Spleen (tissue), 13 donors: ENCODE measurements around the gene CBLN3. TPM values are rescaled to one million over a fixed set of nuclear protein-coding genes. Genes with fewer than 3 reads are reported as not detected.
"Not testable (repeated sequence)": the region's sequence is repeated elsewhere in the genome, so short reads cannot be mapped to it uniquely, and the experiment has no call there.

Source experiments
- DNase-seq: peaks from one replicate; pipeline ENCODE4 v3.0.0-alpha.2; 2020
- H3K27ac ChIP-seq, 8 donors: fragments of 200-600 bp; sonication (generic) in 7 of 8; 1 replicate in 4 of 8; 2 replicates in 4 of 8; pipeline versions ENCODE4 v1.5.0 to v1.8.0; 2016 to 2021; ENCODE audit warnings: inconsistent platforms in 4 of 8, mild to moderate bottlenecking in 4 of 8, moderate library complexity in 1 of 8
- H3K27me3 ChIP-seq, 7 donors: fragments of 200-600 bp; sonication (generic) in 6 of 7; replicated peaks in 1 of 7; 1 replicate in 4 of 7; 2 replicates in 3 of 7; pipeline versions ENCODE4 v1.5.0 to v1.8.0; 2016 to 2021; ENCODE audit warnings: inconsistent platforms in 3 of 7, mild to moderate bottlenecking in 1 of 7
- H3K36me3 ChIP-seq, 6 donors: fragments of 200-600 bp; sonication (generic) in 5 of 6; 1 replicate in 4 of 6; 2 replicates in 2 of 6; pipeline versions ENCODE4 v1.5.0 to v1.8.0; 2016 to 2021; ENCODE audit warnings: inconsistent platforms in 2 of 6
- H3K4me1 ChIP-seq, 6 donors: fragments of 200-600 bp; sonication (generic) in 5 of 6; 1 replicate in 3 of 6; 2 replicates in 3 of 6; pipeline versions ENCODE4 v1.5.0 to v1.8.0; 2016 to 2021; ENCODE audit warnings: inconsistent platforms in 3 of 6
- H3K4me3 ChIP-seq, 8 donors: fragments of 200-600 bp; sonication (generic) in 7 of 8; 1 replicate in 4 of 8; 2 replicates in 4 of 8; pipeline versions ENCODE4 v1.5.0 to v1.8.0; 2016 to 2021; ENCODE audit warnings: inconsistent platforms in 4 of 8, mild to moderate bottlenecking in 4 of 8, moderate library complexity in 2 of 8
- H3K9me3 ChIP-seq, 8 donors: fragments of 200-600 bp; sonication (generic) in 7 of 8; 1 replicate in 4 of 8; 2 replicates in 4 of 8; pipeline versions ENCODE4 v1.5.0 to v1.8.0; 2016 to 2021; ENCODE audit warnings: inconsistent platforms in 4 of 8
- POLR2A ChIP-seq, 3 donors: fragments of 450-650 bp; IDR thresholded peaks; one replicate each; pipeline ENCODE4 v1.5.1; 2017; ENCODE audit warnings: antibody characterized with exemption in 3 of 3, mild to moderate bottlenecking in 1 of 3
- POLR2AphosphoS5 ChIP-seq, 3 donors: sonication (generic); formaldehyde crosslinking; IDR thresholded peaks; one replicate each; pipeline ENCODE4 v1.5.1; 2017; ENCODE audit warnings: antibody characterized with exemption in 3 of 3
- WGBS, 5 donors: extraction: QIAGEN DNeasy Blood & Tissue Kit in 3 of 5; methylation state at CpG; one replicate each; pipeline versions ENCODE4 v1.1.5 to v1.1.7; 2013 to 2018; 5-methylcytosine and 5-hydroxymethylcytosine counted together
- intact Hi-C: fragments of 100-400 bp; cut with DNase I; formaldehyde crosslinking; loops from one replicate; pipeline ENCODE4 v1.15.0; 2023; ENCODE audit warnings: low total_unique reads
- long read RNA-seq, 2 donors: transcript quantifications; one replicate each; lab custom pipeline, GENCODE V29; 2026
- polyA plus RNA-seq, 3 donors: library from polyadenylated mRNA; stranded (reverse); fragments of 200-250 nt; gene quantifications; one replicate each; pipeline ENCODE4 v1.2.1, GENCODE V29; 2013
- total RNA-seq, 7 donors: library from RNA; depleted of rRNA in 3 of 7; stranded (reverse); fragments of >200 nt in 3 of 7; fragmentation: NEBNext Ultra II Directional in 4 of 7; extraction: Animal tissue kit (Norgen Biotek cat#: 25700) in 4 of 7; gene quantifications; one replicate each; pipeline versions ENCODE4 v1.1.0 to v1.2.1, GENCODE V29; 2016 to 2021
- TF ChIP-seq, protein P1 (sequence below), 11 experiments: fragments of 200-600 bp in 7 of 11; fragments of 450-650 bp in 4 of 11; sonication (generic) in 4 of 11; IDR thresholded peaks in 8 of 11; conservative IDR thresholded peaks in 3 of 11; 1 replicate in 7 of 11; 2 replicates in 4 of 11; pipeline versions ENCODE4 v1.4.0 to v1.8.0; 2016 to 2021; ENCODE audit warnings: antibody characterized with exemption in 11 of 11, inconsistent platforms in 4 of 11, mild to moderate bottlenecking in 1 of 11
- donor health status: healthy with polysubstance abuse.
- donor health status: DM: no; HTN: no; CAD: no; lungs with moderate emphysema.
- donor health status: DM: no; HTN: no; CAD: no.
- donor health status: Bipolar disorder and iron deficiency.
- donor health status: healthy.
- donor health status: DM: no; HTN: no; CAD: no.
- donor health status: DM: yes; HTN: yes; CAD: no.

Gene CBLN3
- total RNA-seq: 10 to 100 TPM in 4 of 7 donors, 1 to 10 TPM in 3; 4.3 to 21.7 (median 13.7) TPM
- 10 to 100 TPM in 1 of 3 donors, 1 to 10 TPM in 2; 5.8 to 13.8 (median 6.8) TPM for polyA plus RNA-seq
- long read RNA-seq, donor 1, partial matches to known transcripts: 0 of 1 reads
- long read RNA-seq, donor 1, other reads (novel, unspliced or antisense): 0 of 1 reads
- long read RNA-seq, donor 2, partial matches to known transcripts: 0 of 3 reads
- long read RNA-seq, donor 2, other reads (novel, unspliced or antisense): 0 of 3 reads

DNA sequence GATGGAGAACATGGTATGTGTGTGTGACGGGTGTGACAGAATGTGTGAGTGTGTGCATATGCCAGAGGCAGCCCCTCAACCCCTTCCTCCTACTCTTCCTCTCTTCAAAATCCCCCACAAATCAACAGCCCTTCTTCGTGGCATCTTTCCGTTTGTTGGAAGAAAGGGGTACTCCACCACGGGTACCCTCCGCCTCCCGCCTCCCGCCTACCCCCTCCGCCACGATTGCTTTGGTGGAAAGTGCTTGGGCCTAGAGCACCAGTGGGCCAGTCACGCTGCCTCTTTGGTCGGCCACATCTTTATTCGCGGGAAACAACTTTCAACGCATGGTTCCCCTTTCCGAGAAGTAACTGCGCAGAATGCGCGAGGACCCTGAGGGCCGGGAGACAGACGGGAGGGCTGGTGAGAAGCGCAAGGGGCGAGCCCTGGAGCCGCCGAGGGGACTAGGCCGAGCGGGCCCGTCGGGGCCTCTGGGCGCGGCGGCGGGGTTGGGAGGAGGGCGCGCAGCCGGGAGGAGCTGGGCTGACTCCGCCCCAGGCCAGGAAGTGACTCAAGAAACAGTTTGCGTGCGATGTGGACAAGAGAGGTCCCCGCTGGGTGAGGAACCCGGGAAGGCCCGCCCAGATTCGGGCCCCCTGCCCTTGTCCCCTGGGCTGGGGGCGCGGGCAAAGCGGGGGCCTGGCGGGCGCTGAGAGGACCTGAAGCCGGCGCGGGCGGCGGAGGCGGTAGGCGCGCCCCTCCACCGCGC is at the start of gene CBLN3, which contains the start of gene KHNYN:
TSS of gene CBLN3 (minus strand) at position 274 of the 748 bp plus-strand sequence. CDS start 614 bp downstream, outside the sequence.
TSS of gene KHNYN (plus strand) at position 560 of the 748 bp plus-strand sequence. CDS start 777 bp downstream, outside the sequence.
- Histone ChIP-seq H3K36me3 (peaks cover 0 to 36% (median 28%) of the 10 kb centered on the region in 6 donors), H3K9me3 (no peaks in the 10 kb centered on the region), H3K4me3 (peak within 1 kb of the TSS; percentile 64 to 91 (median 74)), H3K27ac (peak within 1 kb of the TSS; percentile 97 to 100 (median 98)), H3K27me3 (no peaks in the 10 kb centered on the region), H3K4me1 (peaks cover 20 to 77% (median 43%) of the 10 kb centered on the region in 6 donors)
- peak; percentile 98 for DNase-seq
- intact Hi-C loops: loop anchor here (5.0 kb wide), 1 partner anchor 92 kb away; the partner anchor contains the start of genes ADCY4 and RIPK3
- TF ChIP-seq POLR2A (IDR thresholded peaks at IDR 0.05): peak; percentile 62 to 96 (median 95)
- peak; percentile 98 to 99 (median 98) for TF ChIP-seq POLR2AphosphoS5 (IDR thresholded peaks at IDR 0.05)
- TF ChIP-seq, protein P1, sequence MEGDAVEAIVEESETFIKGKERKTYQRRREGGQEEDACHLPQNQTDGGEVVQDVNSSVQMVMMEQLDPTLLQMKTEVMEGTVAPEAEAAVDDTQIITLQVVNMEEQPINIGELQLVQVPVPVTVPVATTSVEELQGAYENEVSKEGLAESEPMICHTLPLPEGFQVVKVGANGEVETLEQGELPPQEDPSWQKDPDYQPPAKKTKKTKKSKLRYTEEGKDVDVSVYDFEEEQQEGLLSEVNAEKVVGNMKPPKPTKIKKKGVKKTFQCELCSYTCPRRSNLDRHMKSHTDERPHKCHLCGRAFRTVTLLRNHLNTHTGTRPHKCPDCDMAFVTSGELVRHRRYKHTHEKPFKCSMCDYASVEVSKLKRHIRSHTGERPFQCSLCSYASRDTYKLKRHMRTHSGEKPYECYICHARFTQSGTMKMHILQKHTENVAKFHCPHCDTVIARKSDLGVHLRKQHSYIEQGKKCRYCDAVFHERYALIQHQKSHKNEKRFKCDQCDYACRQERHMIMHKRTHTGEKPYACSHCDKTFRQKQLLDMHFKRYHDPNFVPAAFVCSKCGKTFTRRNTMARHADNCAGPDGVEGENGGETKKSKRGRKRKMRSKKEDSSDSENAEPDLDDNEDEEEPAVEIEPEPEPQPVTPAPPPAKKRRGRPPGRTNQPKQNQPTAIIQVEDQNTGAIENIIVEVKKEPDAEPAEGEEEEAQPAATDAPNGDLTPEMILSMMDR (IDR thresholded peaks at IDR 0.05 in 8 of 11, conservative IDR thresholded peaks at IDR 0.05 in 3 of 11): peak in 2 of 11 experiments; percentile 10 to 28
- whole genome bisulfite sequencing, 5 donors: 3 to 6% (median 4%) methylated on average over 47 to 57 of the region's 57 CpGs

DNA sequence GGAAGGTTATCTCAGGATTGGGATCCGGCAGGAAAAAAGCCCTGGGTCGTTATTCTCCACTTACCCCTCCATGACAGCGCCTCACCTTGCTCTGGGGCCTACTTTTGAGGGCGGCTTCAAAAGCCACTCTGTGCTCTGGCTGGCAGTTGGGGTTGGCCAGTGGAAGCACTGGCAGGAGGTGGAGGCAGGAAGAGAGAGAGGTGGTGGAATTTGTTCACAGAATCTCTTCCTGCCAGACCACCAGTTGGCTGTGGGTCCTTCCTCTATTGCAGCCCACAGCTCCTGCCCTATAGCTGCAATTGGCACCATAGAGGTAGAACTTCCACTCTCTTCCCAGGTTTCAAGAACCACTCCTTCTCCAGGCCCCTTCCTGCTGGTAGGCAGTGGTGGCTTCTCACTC is 45.8 kb upstream of the CBLN3 start:
- Histone ChIP-seq H3K27me3 (no peaks in the 10 kb centered on the region), H3K27ac (no peak overlapping the region), H3K4me3 (no peak overlapping the region), H3K4me1 (no peaks in the 10 kb centered on the region), H3K36me3 (no peaks in the 10 kb centered on the region), H3K9me3 (no peaks in the 10 kb centered on the region)
- intact Hi-C loops: no loop called here
- TF ChIP-seq POLR2A (IDR thresholded peaks at IDR 0.05) (no peak), POLR2AphosphoS5 (IDR thresholded peaks at IDR 0.05) (no peak)
- TF ChIP-seq, protein P1 (IDR thresholded peaks at IDR 0.05 in 8 of 11, conservative IDR thresholded peaks at IDR 0.05 in 3 of 11): no peak
- DNase-seq: no peak
- WGBS, 5 donors: 25 to 95% (median 70%) methylated on average over 4 of the region's 4 CpGs

DNA sequence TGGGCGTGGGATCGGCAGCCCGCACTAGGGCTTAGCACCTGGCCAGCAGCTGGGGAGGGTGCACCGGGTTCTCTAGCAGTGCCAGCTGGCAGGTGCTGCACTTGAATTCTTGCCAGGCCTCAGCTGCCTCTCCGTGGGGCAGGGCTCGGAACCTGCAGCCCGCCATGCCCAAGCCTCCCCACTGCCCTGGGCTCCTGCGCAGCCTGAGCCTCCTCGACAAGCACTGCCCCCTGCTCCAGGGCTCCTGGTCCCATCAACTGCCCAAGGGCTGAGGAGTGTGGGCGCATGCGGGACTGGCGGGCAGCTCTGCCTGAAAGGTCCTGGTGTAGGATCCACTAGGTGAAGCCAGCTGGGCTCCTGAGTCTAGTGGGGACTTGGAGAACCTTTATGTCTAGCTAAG is 43.7 kb upstream of the CBLN3 start:
- DNase-seq: no peak
- no peaks in the 10 kb centered on the region for H3K9me3 ChIP-seq
- no peak overlapping the region for H3K27ac ChIP-seq
- no peaks in the 10 kb centered on the region for H3K27me3 ChIP-seq
- no peaks in the 10 kb centered on the region for H3K4me1 ChIP-seq
- intact Hi-C loops: no loop called here
- no peak overlapping the region for H3K4me3 ChIP-seq
- H3K36me3 ChIP-seq: no peaks in the 10 kb centered on the region
- 70 to 97% (median 71%) methylated on average over 3 to 12 of the region's 12 CpGs for WGBS, 5 donors
- TF ChIP-seq POLR2A (IDR thresholded peaks at IDR 0.05): no peak
- no peak for TF ChIP-seq POLR2AphosphoS5 (IDR thresholded peaks at IDR 0.05)
- TF ChIP-seq, protein P1 (IDR thresholded peaks at IDR 0.05 in 8 of 11, conservative IDR thresholded peaks at IDR 0.05 in 3 of 11): no peak

DNA sequence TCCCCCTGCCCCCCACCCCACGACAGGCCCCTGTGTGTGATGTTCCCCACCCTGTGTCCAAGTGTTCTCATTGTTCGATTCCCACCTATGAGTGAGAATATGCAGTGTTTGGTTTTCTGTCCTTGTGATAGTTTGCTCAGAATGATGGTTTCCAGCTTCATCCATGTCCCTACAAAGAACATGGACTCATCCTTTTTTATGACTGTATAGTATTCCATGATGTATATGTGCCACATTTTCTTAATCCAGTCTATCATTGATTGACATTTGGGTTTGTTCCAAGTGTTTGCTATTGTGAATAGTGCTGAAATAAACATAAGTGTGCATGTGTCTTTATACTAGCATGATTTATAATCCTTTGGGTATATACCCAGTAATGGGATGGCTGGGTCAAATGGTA is 41.0 kb upstream of the CBLN3 start:
- H3K4me3 ChIP-seq, intact Hi-C loops, H3K4me1 ChIP-seq, H3K36me3 ChIP-seq, H3K27ac ChIP-seq, H3K27me3 ChIP-seq, DNase-seq, H3K9me3 ChIP-seq: not testable (repeated sequence)
- 83 to 95% (median 86%) methylated on average over 1 to 2 of the region's 2 CpGs for WGBS, 5 donors
